Measurements from ENCODE around the gene RSBN1L. TPM values are rescaled to one million over a fixed set of nuclear protein-coding genes. Genes with fewer than 3 reads are reported as not detected.

RSBN1L gene
- polyA plus RNA-seq, 1 donor (not counting 4 experiments of a cell fraction or from before 2014, with no cell fraction given) = 9.6 TPM

- H3K4me3 ChIP-seq (ENCODE audit: control insufficient read depth in 2 of 3, extremely low read depth in 1 of 3, insufficient read depth in 2 of 3, low read depth in 1 of 3, low read length in 3 of 3) = no peak overlapping the region
- no peak overlapping the region for H2AFZ ChIP-seq (ENCODE audit: control insufficient read depth, low read length)
- H4K20me1 ChIP-seq (ENCODE audit: control insufficient read depth, extremely low read depth, insufficient read depth, low read length) = no peaks in the 10 kb centered on the region
- dilution Hi-C loops (cut with MboI; ENCODE audit: extremely low pct_ligation_motif_present, low sequenced_read_pairs) = no loop called here
- no peak for FAIRE-seq
- no peaks in the 10 kb centered on the region for H3K36me3 ChIP-seq (ENCODE audit: control insufficient read depth in 2 of 2, extremely low read depth in 1 of 2, insufficient read depth in 2 of 2, low read length in 2 of 2)
- peaks cover 10% of the 10 kb centered on the region for H3K4me1 ChIP-seq (ENCODE audit: control insufficient read depth, extremely low read depth, insufficient read depth, low read length)
- no peaks in the 10 kb centered on the region for H3K9me1 ChIP-seq (ENCODE audit: control insufficient read depth, extremely low read depth, insufficient read depth, low read length)
- peak overlapping the region; percentile 10 for H3K27ac ChIP-seq (ENCODE audit: control insufficient read depth, insufficient read depth, low read length)
- H3K4me2 ChIP-seq (ENCODE audit: control insufficient read depth, extremely low read depth, insufficient read depth, low read depth, low read length) = no peak overlapping the region
- H3K79me2 ChIP-seq (ENCODE audit: control insufficient read depth, insufficient read depth, low read length) = peaks cover 20% of the 10 kb centered on the region
- TF ChIP-seq CTCF (optimal IDR thresholded peaks at IDR 0.05 in 1 of 3, IDR thresholded peaks at IDR 0.05 in 1 of 3, conservative IDR thresholded peaks at IDR 0.05 in 1 of 3; ENCODE audit: extremely low read depth in 1 of 3, insufficient read depth in 2 of 3, low read length in 3 of 3) (no peak), EZH2 (IDR thresholded peaks at IDR 0.05; ENCODE audit: low read length) (no peak)
- DNase-seq (ENCODE audit: low read depth, low spot score) = no peak
- no peak overlapping the region for H3K9ac ChIP-seq (ENCODE audit: control insufficient read depth, extremely low read depth, insufficient read depth, low read length)
- H3K9me3 ChIP-seq (ENCODE audit: control insufficient read depth, low read depth, low read length) = no peaks in the 10 kb centered on the region
- no peaks in the 10 kb centered on the region for H3K27me3 ChIP-seq (ENCODE audit: control insufficient read depth, extremely low read depth, insufficient read depth, low read length)
These were observed 116.0 kb downstream of the RSBN1L start for GRCh38 chr7:77812290-77812685.

GRCh38 chr7:77813180-77813579, 116.9 kb downstream of the RSBN1L start:
- no peak overlapping the region for H2AFZ ChIP-seq (ENCODE audit: control insufficient read depth, low read length)
- no peak overlapping the region for H3K27ac ChIP-seq (ENCODE audit: control insufficient read depth, insufficient read depth, low read length)

More at GRCh38 chr7:77813180-77813579, 116.9 kb downstream of the RSBN1L start:
- Histone ChIP-seq H3K4me1 (ENCODE audit: control insufficient read depth, extremely low read depth, insufficient read depth, low read length) (peaks cover 10% of the 10 kb centered on the region), H3K36me3 (ENCODE audit: control insufficient read depth in 2 of 2, extremely low read depth in 1 of 2, insufficient read depth in 2 of 2, low read length in 2 of 2) (no peaks in the 10 kb centered on the region), H3K4me2 (ENCODE audit: control insufficient read depth, extremely low read depth, insufficient read depth, low read depth, low read length) (no peak overlapping the region), H3K4me3 (ENCODE audit: control insufficient read depth in 2 of 3, extremely low read depth in 1 of 3, insufficient read depth in 2 of 3, low read depth in 1 of 3, low read length in 3 of 3) (no peak overlapping the region), H3K79me2 (ENCODE audit: control insufficient read depth, insufficient read depth, low read length) (peaks cover 15% of the 10 kb centered on the region), H3K9ac (ENCODE audit: control insufficient read depth, extremely low read depth, insufficient read depth, low read length) (no peak overlapping the region), H3K9me1 (ENCODE audit: control insufficient read depth, extremely low read depth, insufficient read depth, low read length) (no peaks in the 10 kb centered on the region), H3K9me3 (ENCODE audit: control insufficient read depth, low read depth, low read length) (no peaks in the 10 kb centered on the region), H3K27me3 (ENCODE audit: control insufficient read depth, extremely low read depth, insufficient read depth, low read length) (no peaks in the 10 kb centered on the region), H4K20me1 (ENCODE audit: control insufficient read depth, extremely low read depth, insufficient read depth, low read length) (no peaks in the 10 kb centered on the region)
- DNase-seq (ENCODE audit: low read depth, low spot score) (no peak), FAIRE-seq (no peak)
- dilution Hi-C loops (cut with MboI; ENCODE audit: extremely low pct_ligation_motif_present, low sequenced_read_pairs) = no loop called here
- TF ChIP-seq EZH2 (IDR thresholded peaks at IDR 0.05; ENCODE audit: low read length) = no peak
- TF ChIP-seq CTCF (optimal IDR thresholded peaks at IDR 0.05 in 1 of 3, IDR thresholded peaks at IDR 0.05 in 1 of 3, conservative IDR thresholded peaks at IDR 0.05 in 1 of 3; ENCODE audit: extremely low read depth in 1 of 3, insufficient read depth in 2 of 3, low read length in 3 of 3) = no peak

Measured in keratinocyte (primary cell).